Mesenchymal stem cell (in vitro differentiated cells and primary cell): ENCODE measurements around the gene LGALS1.

Experiments
- DNase-seq: peaks from one replicate; pipeline ENCODE4 v3.0.0-alpha.2; 2013
- H2AFZ ChIP-seq: one replicate; pipeline ENCODE4 v1.6.1; 2013; ENCODE audit warnings: low read depth, mild to moderate bottlenecking, control low read depth, inconsistent platforms, low read length, moderate library complexity
- H2AK5ac ChIP-seq: 2 replicates; pipeline ENCODE4 v1.6.1; 2013; ENCODE audit warnings: low read length, moderate library complexity, mild to moderate bottlenecking, inconsistent platforms; ENCODE audit not compliant: severe bottlenecking
- H2BK120ac ChIP-seq: one replicate; pipeline ENCODE4 v1.6.1; 2013; ENCODE audit warnings: low read depth, mild to moderate bottlenecking, inconsistent platforms, low read length, moderate library complexity
- H2BK12ac ChIP-seq, 2 experiments: one replicate each; pipeline ENCODE4 v1.6.1; 2013; ENCODE audit warnings: inconsistent platforms in 2 of 2, low read length in 2 of 2, mild to moderate bottlenecking in 2 of 2, moderate library complexity in 2 of 2, control low read depth in 1 of 2
- H2BK15ac ChIP-seq: one replicate; pipeline ENCODE4 v1.6.1; 2013; ENCODE audit warnings: mild to moderate bottlenecking, low read depth, inconsistent platforms; ENCODE audit not compliant: poor library complexity, severe bottlenecking
- H2BK5ac ChIP-seq: 2 replicates; pipeline ENCODE4 v1.6.1; 2013; ENCODE audit warnings: low read depth, mild to moderate bottlenecking, low read length, control low read depth, inconsistent platforms; ENCODE audit not compliant: poor library complexity, severe bottlenecking
- H3K14ac ChIP-seq, 2 experiments: one replicate each; pipeline ENCODE4 v1.6.1; 2013; ENCODE audit warnings: inconsistent platforms in 2 of 2, low read length in 2 of 2, control low read depth in 1 of 2, mild to moderate bottlenecking in 1 of 2, moderate library complexity in 1 of 2
- H3K18ac ChIP-seq, 2 experiments: one replicate each; pipeline ENCODE4 v1.6.1; 2013; ENCODE audit warnings: inconsistent platforms in 2 of 2, low read length in 2 of 2, control low read depth in 1 of 2, low read depth in 1 of 2, mild to moderate bottlenecking in 1 of 2
- H3K23ac ChIP-seq, 2 experiments: one replicate each; pipeline ENCODE4 v1.6.1; 2013; ENCODE audit warnings: inconsistent platforms in 2 of 2, low read length in 2 of 2, mild to moderate bottlenecking in 2 of 2, moderate library complexity in 2 of 2, control low read depth in 1 of 2
- H3K27ac ChIP-seq: 2 replicates; pipeline ENCODE4 v1.5.1; 2013; ENCODE audit warnings: mild to moderate bottlenecking, moderate library complexity, low read length, control low read depth, inconsistent platforms; ENCODE audit not compliant: poor library complexity, severe bottlenecking
- H3K27me3 ChIP-seq, 2 experiments: 2 replicates each; pipeline versions ENCODE4 v1.6.1 to v1.7.0; 2013; ENCODE audit warnings: low read length in 2 of 2, mild to moderate bottlenecking in 2 of 2, moderate library complexity in 2 of 2, control low read depth in 1 of 2, inconsistent platforms in 1 of 2; ENCODE audit not compliant: control insufficient read depth in 1 of 2, insufficient read depth in 1 of 2
- H3K36me3 ChIP-seq, 2 experiments: 2 replicates each; pipeline versions ENCODE4 v1.6.1 to v1.7.0; 2013; ENCODE audit warnings: low read length in 2 of 2, control low read depth in 1 of 2, inconsistent platforms in 1 of 2, low read depth in 1 of 2, mild to moderate bottlenecking in 1 of 2; ENCODE audit not compliant: insufficient read depth in 2 of 2, control insufficient read depth in 1 of 2
- H3K4ac ChIP-seq, 2 experiments: one replicate each; pipeline ENCODE4 v1.6.1; 2013; ENCODE audit warnings: inconsistent platforms in 2 of 2, low read length in 2 of 2, mild to moderate bottlenecking in 2 of 2, moderate library complexity in 2 of 2, control low read depth in 1 of 2, low read depth in 1 of 2
- H3K4me1 ChIP-seq: 2 replicates; pipeline ENCODE4 v1.6.1; 2013; ENCODE audit warnings: low read depth, low read length, control low read depth; ENCODE audit not compliant: control insufficient read depth, insufficient read depth
- H3K4me2 ChIP-seq: 2 replicates; pipeline ENCODE4 v1.6.1; 2013; ENCODE audit warnings: low read length, mild to moderate bottlenecking, inconsistent platforms; ENCODE audit not compliant: poor library complexity, severe bottlenecking
- H3K4me3 ChIP-seq, 2 experiments: 2 replicates each; pipeline versions ENCODE4 v1.5.1 to v1.7.0; 2013; ENCODE audit warnings: low read length in 2 of 2, mild to moderate bottlenecking in 2 of 2, control low read depth in 1 of 2, low read depth in 1 of 2; ENCODE audit not compliant: insufficient read depth in 1 of 2
- H3K79me1 ChIP-seq: replicated peaks from 2 replicates; pipeline ENCODE4 v1.6.1; 2013; ENCODE audit warnings: mild to moderate bottlenecking, control low read depth, low read length, inconsistent platforms; ENCODE audit not compliant: poor library complexity, severe bottlenecking
- H3K9ac ChIP-seq: 2 replicates; pipeline ENCODE4 v1.7.0; 2013; ENCODE audit warnings: mild to moderate bottlenecking, low read length, moderate library complexity
- H3K9me3 ChIP-seq: 2 replicates; pipeline ENCODE4 v1.7.0; 2013; ENCODE audit warnings: mild to moderate bottlenecking, low read length; ENCODE audit not compliant: control insufficient read depth
- H4K8ac ChIP-seq: one replicate; pipeline ENCODE4 v1.6.1; 2013; ENCODE audit warnings: inconsistent platforms, mild to moderate bottlenecking, low read length, moderate library complexity
- H4K91ac ChIP-seq: one replicate; pipeline ENCODE4 v1.6.1; 2013; ENCODE audit warnings: mild to moderate bottlenecking, low read length, inconsistent platforms
- WGBS: methylation state at CpG from one replicate; pipeline ENCODE4 v1.1.7; 2013; ENCODE audit warnings: mixed read lengths; 5-methylcytosine and 5-hydroxymethylcytosine counted together

The LGALS1 gene

DNA sequence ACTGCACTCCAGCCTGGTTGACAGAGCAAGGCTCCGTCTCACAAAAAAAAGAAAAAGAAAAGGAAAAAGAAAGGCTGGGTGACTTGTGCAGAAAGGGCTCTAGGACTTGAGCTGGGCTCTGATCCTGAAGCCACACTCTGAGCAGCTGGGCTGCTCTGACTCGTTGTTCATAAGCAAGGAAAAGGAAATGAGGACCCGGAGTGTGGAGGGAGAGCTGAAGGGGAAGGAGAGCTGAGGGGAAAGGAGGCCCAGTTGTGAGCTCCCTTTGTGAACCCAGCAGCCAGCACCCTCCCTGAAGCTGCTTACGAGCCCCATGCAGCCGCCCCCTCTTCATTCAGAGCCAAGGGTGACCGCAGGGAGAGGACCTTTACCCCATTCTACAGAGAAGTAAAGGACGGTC is 48.3 kb upstream of the LGALS1 start:
- WGBS = 66% methylated on average over 5 of the region's 7 CpGs
- Histone ChIP-seq H3K14ac (no peak overlapping the region), H3K79me1 (peaks cover 7% of the 10 kb centered on the region), H2BK15ac (no peak overlapping the region), H3K18ac (peak overlapping the region in 1 of 2 experiments; percentile 23), H3K23ac (peak overlapping the region in 1 of 2 experiments; percentile 27), H3K27me3 (no peaks in the 10 kb centered on the region), H3K4me3 (no peak overlapping the region), H3K4me1 (peaks cover 46% of the 10 kb centered on the region), H4K91ac (no peak overlapping the region), H3K36me3 (peaks cover 42 to 81% of the 10 kb centered on the region in 2 experiments), H3K4ac (no peak overlapping the region), H3K9me3 (no peaks in the 10 kb centered on the region), H2BK120ac (no peak overlapping the region), H4K8ac (no peak overlapping the region), H3K27ac (no peak overlapping the region), H2BK12ac (no peak overlapping the region), H2AK5ac (no peak overlapping the region), H3K4me2 (no peak overlapping the region), H2AFZ (no peak overlapping the region), H3K9ac (peak overlapping the region; percentile 57), H2BK5ac (no peak overlapping the region)
- no peak for DNase-seq

DNA sequence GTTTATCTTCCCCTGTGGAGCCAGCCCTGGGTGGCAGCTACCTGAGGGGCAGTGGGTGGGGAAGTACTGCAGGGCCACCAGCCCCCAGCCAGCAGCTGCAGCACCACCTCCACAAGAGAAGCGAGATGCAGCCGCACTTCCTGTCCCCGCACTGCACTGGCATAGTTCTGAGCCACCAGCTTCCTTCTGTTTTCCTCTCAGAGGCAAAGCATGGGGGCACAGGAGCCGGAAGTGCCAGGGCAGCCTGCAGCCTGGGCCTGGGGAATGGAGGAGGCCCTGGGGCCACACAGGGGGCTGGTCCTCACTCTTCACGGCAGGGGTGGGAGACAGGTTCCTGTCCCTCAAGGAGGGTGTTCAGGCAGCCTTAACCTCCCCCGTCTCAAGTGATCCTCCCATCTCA is 47.9 kb upstream of the LGALS1 start:
- 91% methylated on average over 6 of the region's 6 CpGs for WGBS
- H2BK12ac ChIP-seq = no peak overlapping the region
- no peak overlapping the region for H2BK5ac ChIP-seq

DNA sequence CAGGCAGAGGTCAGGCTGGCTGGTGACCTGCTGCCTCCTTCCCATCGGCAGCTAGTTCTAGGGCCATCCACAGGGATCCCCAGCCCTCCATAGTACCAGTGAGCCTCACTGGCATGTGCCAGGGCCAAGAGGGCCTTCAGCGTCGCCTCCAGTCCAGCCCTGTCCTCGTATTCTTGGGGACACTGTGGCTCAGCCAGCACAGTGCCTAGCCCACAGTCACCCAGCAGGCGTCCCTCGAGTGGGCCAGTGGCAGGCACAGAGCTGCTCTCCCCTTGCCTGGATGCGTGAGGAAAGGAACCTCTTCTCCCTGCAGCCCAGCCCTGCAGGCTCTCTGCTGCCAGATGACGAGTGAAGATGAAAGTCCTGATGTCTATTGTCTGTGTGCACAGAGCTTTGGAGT is 46.6 kb upstream of the LGALS1 start:
- Histone ChIP-seq H3K4me3 (no peak overlapping the region), H3K27me3 (no peaks in the 10 kb centered on the region), H3K79me1 (peaks cover 4% of the 10 kb centered on the region), H4K8ac (no peak overlapping the region), H2BK5ac (no peak overlapping the region), H3K23ac (no peak overlapping the region), H3K9me3 (no peaks in the 10 kb centered on the region), H3K27ac (no peak overlapping the region), H2BK120ac (no peak overlapping the region), H3K4me1 (peaks cover 58% of the 10 kb centered on the region), H2BK12ac (peak overlapping the region in 1 of 2 experiments; percentile 18), H3K4ac (no peak overlapping the region), H3K14ac (peak overlapping the region in 1 of 2 experiments; percentile 62), H4K91ac (no peak overlapping the region), H3K9ac (no peak overlapping the region), H3K36me3 (peaks cover 36 to 76% of the 10 kb centered on the region in 2 experiments), H2AK5ac (no peak overlapping the region), H3K18ac (no peak overlapping the region), H3K4me2 (no peak overlapping the region), H2AFZ (no peak overlapping the region), H2BK15ac (no peak overlapping the region)
- no peak for DNase-seq
- 92% methylated on average over 8 of the region's 8 CpGs for WGBS

More for the DNA sequence above, 47.9 kb upstream of the LGALS1 start:
- Histone ChIP-seq H3K4me3 (no peak overlapping the region), H2BK120ac (no peak overlapping the region), H3K4ac (no peak overlapping the region), H3K27me3 (no peaks in the 10 kb centered on the region), H4K91ac (no peak overlapping the region), H3K23ac (peak overlapping the region in 1 of 2 experiments; percentile 27), H3K27ac (no peak overlapping the region), H3K36me3 (peaks cover 43 to 81% of the 10 kb centered on the region in 2 experiments), H3K4me2 (no peak overlapping the region), H2BK15ac (no peak overlapping the region), H3K9ac (peak overlapping the region; percentile 57), H3K4me1 (peaks cover 50% of the 10 kb centered on the region), H3K79me1 (peaks cover 7% of the 10 kb centered on the region), H2AK5ac (peak overlapping the region; percentile 33), H3K9me3 (no peaks in the 10 kb centered on the region), H4K8ac (no peak overlapping the region), H2AFZ (no peak overlapping the region), H3K14ac (no peak overlapping the region), H3K18ac (peak overlapping the region in 1 of 2 experiments; percentile 23)
- no peak for DNase-seq

DNA sequence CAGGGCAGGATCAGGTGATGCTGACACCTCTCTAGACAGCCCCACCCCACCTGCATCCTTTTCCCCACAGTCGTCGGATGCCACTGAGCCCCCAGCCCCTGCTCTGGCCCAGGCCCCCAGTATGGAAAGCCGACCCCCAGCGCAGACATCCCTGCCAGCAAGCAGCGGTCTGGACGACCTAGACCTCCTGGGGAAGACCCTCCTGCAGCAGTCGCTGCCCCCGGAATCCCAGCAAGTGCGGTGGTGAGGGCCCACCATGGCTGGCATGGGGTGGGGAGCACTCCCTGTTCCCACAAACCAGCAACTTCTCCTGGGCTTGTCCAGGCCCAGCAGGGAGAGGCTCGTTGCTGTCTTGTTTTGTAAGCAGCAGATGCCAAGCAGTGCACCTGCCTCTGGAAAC is 45.5 kb upstream of the LGALS1 start:
- WGBS = 95% methylated on average over 10 of the region's 10 CpGs
- no peak overlapping the region for H3K4me3 ChIP-seq
- no peak overlapping the region for H2BK12ac ChIP-seq
- H3K9me3 ChIP-seq = no peaks in the 10 kb centered on the region
- H3K4ac ChIP-seq = no peak overlapping the region
- H4K8ac ChIP-seq = no peak overlapping the region
- no peak overlapping the region for H3K4me2 ChIP-seq
- H3K4me1 ChIP-seq = peaks cover 63% of the 10 kb centered on the region
- no peak overlapping the region for H3K9ac ChIP-seq
- H3K79me1 ChIP-seq = peaks cover under 1% of the 10 kb centered on the region
- no peaks in the 10 kb centered on the region for H3K27me3 ChIP-seq
- no peak overlapping the region for H3K27ac ChIP-seq
- no peak overlapping the region for H2BK15ac ChIP-seq
- DNase-seq = no peak
- H2BK120ac ChIP-seq = no peak overlapping the region
- no peak overlapping the region for H3K18ac ChIP-seq
- H2AK5ac ChIP-seq = no peak overlapping the region
- no peak overlapping the region for H3K14ac ChIP-seq
- no peak overlapping the region for H3K23ac ChIP-seq
- peaks cover 28 to 66% of the 10 kb centered on the region in 2 experiments for H3K36me3 ChIP-seq
- no peak overlapping the region for H2BK5ac ChIP-seq
- H2AFZ ChIP-seq = no peak overlapping the region
- no peak overlapping the region for H4K91ac ChIP-seq
